Stimulated activated naive CD8-positive, alpha-beta T cell treated with anti-CD3 and anti-CD28 coated beads, Interleukin-15, Interleukin-2, amounts not matched to agents 100 ng/mL and 50 ng/mL, for 24 hours (primary cell): Measurements from ENCODE around the gene CAPN9.

Source experiments
- H3K27ac Mint-ChIP-seq: one replicate; pipeline ENCODE4 v1.8.0; 2021; ENCODE audit warnings: mild to moderate bottlenecking, mixed read lengths
- H3K27me3 Mint-ChIP-seq: one replicate; pipeline ENCODE4 v1.8.0; 2021; ENCODE audit warnings: mixed read lengths
- H3K36me3 Mint-ChIP-seq: one replicate; pipeline ENCODE4 v1.8.0; 2021; ENCODE audit warnings: low read depth, mixed read lengths
- H3K4me1 Mint-ChIP-seq: one replicate; pipeline ENCODE4 v1.8.0; 2021; ENCODE audit warnings: low read depth, mixed read lengths
- H3K4me3 Mint-ChIP-seq: one replicate; pipeline ENCODE4 v1.8.0; 2021; ENCODE audit warnings: mild to moderate bottlenecking, mixed read lengths
- H3K9me3 Mint-ChIP-seq: one replicate; pipeline ENCODE4 v1.8.0; 2021; ENCODE audit warnings: mixed read lengths

CAPN9 gene

GRCh38 chr1:230790026-230790425, 42.8 kb downstream of the CAPN9 start:
- Mint-ChIP-seq H3K4me3 (no peak overlapping the region), H3K27me3 (peaks cover 24% of the 10 kb centered on the region), H3K27ac (no peak overlapping the region), H3K9me3 (no peaks in the 10 kb centered on the region), H3K36me3 (no peaks in the 10 kb centered on the region), H3K4me1 (no peaks in the 10 kb centered on the region)

- H3K4me1 Mint-ChIP-seq = no peaks in the 10 kb centered on the region
- peaks cover 27% of the 10 kb centered on the region for H3K27me3 Mint-ChIP-seq
- H3K27ac Mint-ChIP-seq = no peak overlapping the region
- no peak overlapping the region for H3K4me3 Mint-ChIP-seq
- no peaks in the 10 kb centered on the region for H3K9me3 Mint-ChIP-seq
- no peaks in the 10 kb centered on the region for H3K36me3 Mint-ChIP-seq
Measured at GRCh38 chr1:230791986-230792564, 44.9 kb downstream of the CAPN9 start.

GRCh38 chr1:230792691-230793462, 45.7 kb downstream of the CAPN9 start:
- no peaks in the 10 kb centered on the region for H3K9me3 Mint-ChIP-seq
- H3K27me3 Mint-ChIP-seq = peaks cover 32% of the 10 kb centered on the region

GRCh38 chr1:230793463-230793745, 46.2 kb downstream of the CAPN9 start:
- Mint-ChIP-seq H3K4me3 (no peak overlapping the region), H3K4me1 (no peaks in the 10 kb centered on the region), H3K27ac (no peak overlapping the region), H3K27me3 (peaks cover 28% of the 10 kb centered on the region), H3K9me3 (no peaks in the 10 kb centered on the region), H3K36me3 (no peaks in the 10 kb centered on the region)

More at GRCh38 chr1:230792691-230793462, 45.7 kb downstream of the CAPN9 start:
- Mint-ChIP-seq H3K36me3 (no peaks in the 10 kb centered on the region), H3K4me1 (no peaks in the 10 kb centered on the region), H3K4me3 (no peak overlapping the region), H3K27ac (no peak overlapping the region)

GRCh38 chr1:230794431-230794830, 47.2 kb downstream of the CAPN9 start:
- Mint-ChIP-seq H3K4me3 (no peak overlapping the region), H3K4me1 (no peaks in the 10 kb centered on the region), H3K9me3 (no peaks in the 10 kb centered on the region), H3K27ac (no peak overlapping the region), H3K36me3 (no peaks in the 10 kb centered on the region), H3K27me3 (peaks cover 26% of the 10 kb centered on the region)

- Mint-ChIP-seq H3K4me1 (no peaks in the 10 kb centered on the region), H3K27me3 (peaks cover 26% of the 10 kb centered on the region), H3K27ac (no peak overlapping the region), H3K9me3 (no peaks in the 10 kb centered on the region), H3K4me3 (no peak overlapping the region), H3K36me3 (no peaks in the 10 kb centered on the region)
Measured at GRCh38 chr1:230794871-230795605, 47.9 kb downstream of the CAPN9 start.

GRCh38 chr1:230796626-230797025, 49.4 kb downstream of the CAPN9 start:
- Mint-ChIP-seq H3K36me3 (no peaks in the 10 kb centered on the region), H3K9me3 (no peaks in the 10 kb centered on the region), H3K4me1 (no peaks in the 10 kb centered on the region), H3K4me3 (no peak overlapping the region), H3K27ac (no peak overlapping the region), H3K27me3 (peaks cover 22% of the 10 kb centered on the region)

GRCh38 chr1:230797376-230797920, 50.3 kb downstream of the CAPN9 start:
- no peaks in the 10 kb centered on the region for H3K36me3 Mint-ChIP-seq
- H3K4me3 Mint-ChIP-seq = no peak overlapping the region
- peaks cover 19% of the 10 kb centered on the region for H3K27me3 Mint-ChIP-seq
- H3K9me3 Mint-ChIP-seq = no peaks in the 10 kb centered on the region
- H3K27ac Mint-ChIP-seq = no peak overlapping the region
- H3K4me1 Mint-ChIP-seq = no peaks in the 10 kb centered on the region

GRCh38 chr1:230797942-230798365, 50.8 kb downstream of the CAPN9 start:
- Mint-ChIP-seq H3K27ac (no peak overlapping the region), H3K27me3 (peaks cover 19% of the 10 kb centered on the region), H3K9me3 (no peaks in the 10 kb centered on the region), H3K36me3 (no peaks in the 10 kb centered on the region), H3K4me3 (no peak overlapping the region), H3K4me1 (no peaks in the 10 kb centered on the region)

- no peaks in the 10 kb centered on the region for H3K36me3 Mint-ChIP-seq
- no peaks in the 10 kb centered on the region for H3K9me3 Mint-ChIP-seq
- H3K4me1 Mint-ChIP-seq = no peaks in the 10 kb centered on the region
- peaks cover 17% of the 10 kb centered on the region for H3K27me3 Mint-ChIP-seq
- H3K27ac Mint-ChIP-seq = no peak overlapping the region
- H3K4me3 Mint-ChIP-seq = no peak overlapping the region
Measured at GRCh38 chr1:230798491-230798890, 51.3 kb downstream of the CAPN9 start.

- H3K27me3 Mint-ChIP-seq = peaks cover 23% of the 10 kb centered on the region
- H3K9me3 Mint-ChIP-seq = no peaks in the 10 kb centered on the region
- no peak overlapping the region for H3K27ac Mint-ChIP-seq
- no peaks in the 10 kb centered on the region for H3K36me3 Mint-ChIP-seq
- H3K4me3 Mint-ChIP-seq = no peak overlapping the region
- no peaks in the 10 kb centered on the region for H3K4me1 Mint-ChIP-seq
Measured at GRCh38 chr1:230800891-230801840, 54.0 kb downstream of the CAPN9 start.

- no peak overlapping the region for H3K27ac Mint-ChIP-seq
- H3K4me3 Mint-ChIP-seq = no peak overlapping the region
- no peaks in the 10 kb centered on the region for H3K4me1 Mint-ChIP-seq
- H3K36me3 Mint-ChIP-seq = no peaks in the 10 kb centered on the region
- no peaks in the 10 kb centered on the region for H3K9me3 Mint-ChIP-seq
- H3K27me3 Mint-ChIP-seq = peaks cover 14% of the 10 kb centered on the region
Measured at GRCh38 chr1:230804396-230804795, 57.2 kb downstream of the CAPN9 start.

GRCh38 chr1:230806552-230806951, 59.4 kb downstream of the CAPN9 start:
- Mint-ChIP-seq H3K27me3 (peaks cover 10% of the 10 kb centered on the region), H3K4me3 (no peak overlapping the region), H3K9me3 (peaks cover 1% of the 10 kb centered on the region), H3K4me1 (no peaks in the 10 kb centered on the region), H3K27ac (no peak overlapping the region), H3K36me3 (no peaks in the 10 kb centered on the region)

- H3K4me1 Mint-ChIP-seq = no peaks in the 10 kb centered on the region
- H3K27me3 Mint-ChIP-seq = peaks cover 10% of the 10 kb centered on the region
- no peak overlapping the region for H3K4me3 Mint-ChIP-seq
- H3K27ac Mint-ChIP-seq = no peak overlapping the region
- peaks cover 5% of the 10 kb centered on the region for H3K9me3 Mint-ChIP-seq
- no peaks in the 10 kb centered on the region for H3K36me3 Mint-ChIP-seq
Measured at GRCh38 chr1:230807029-230807428, 59.8 kb downstream of the CAPN9 start.
